Panc1 (cell line): Measurements from ENCODE around the gene CWC25. TPM values are rescaled to one million over a fixed set of nuclear protein-coding genes. Genes with fewer than 3 reads are reported as not detected.

ENCODE experiments used
- ATAC-seq: fragments of 200-7000 bp; cut with Tn5 transposase; 2 replicates; pipeline ENCODE4 v1.9.1; 2020; ENCODE audit warnings: mild to moderate bottlenecking, moderate library complexity
- BruUV-seq: library from RNA; stranded (reverse); fragments of 400-500 nt; replicated peaks from 2 replicates; lab custom pipeline; 2021; lab: Mats Ljungman, UMichigan
- CTCF ChIA-PET: fragments of 300-600 bp; sonication (Branson Sonifier 250); formaldehyde crosslinking; loops from one replicate; lab custom pipeline; 2022; ENCODE audit warnings: antibody characterized with exemption; lab: Charles Lee
- POLR2A ChIA-PET: fragments of 300-600 bp; sonication (Branson Sonifier 250); formaldehyde crosslinking; loops from one replicate; lab custom pipeline; 2022; ENCODE audit warnings: antibody characterized with exemption; lab: Charles Lee
- DNase-seq: peaks from one replicate; pipeline ENCODE4 v3.0.0-alpha.2; 2010; ENCODE audit warnings: low read depth, low spot score
- H3K27ac ChIP-seq: 2 replicates; pipeline ENCODE4 v1.5.1; 2011; ENCODE audit warnings: mild to moderate bottlenecking, low read length, inconsistent platforms
- H3K27me3 ChIP-seq: fragments of 200-500 bp; sonication (Bioruptor generic); 2 replicates; pipeline ENCODE4 v1.6.0; 2014; ENCODE audit warnings: low read length, inconsistent platforms; ENCODE audit not compliant: control insufficient read depth, insufficient read depth
- H3K36me3 ChIP-seq: fragments of 200-500 bp; sonication (Bioruptor generic); 2 replicates; pipeline ENCODE4 v1.5.1; 2014; ENCODE audit warnings: inconsistent platforms, mild to moderate bottlenecking, low read length, moderate library complexity; ENCODE audit not compliant: control insufficient read depth, insufficient read depth
- H3K4me1 ChIP-seq: 2 replicates; pipeline ENCODE4 v1.5.1; 2011; ENCODE audit warnings: inconsistent platforms, mild to moderate bottlenecking, low read length, moderate library complexity; ENCODE audit not compliant: control insufficient read depth, insufficient read depth
- H3K4me3 ChIP-seq, 2 experiments: 2 replicates each; pipeline ENCODE4 v1.5.1; 2011 to 2012; ENCODE audit warnings: low read depth in 2 of 2, low read length in 2 of 2, mild to moderate bottlenecking in 2 of 2, inconsistent platforms in 1 of 2, moderate library complexity in 1 of 2
- H3K9me3 ChIP-seq: fragments of 200-500 bp; sonication (Bioruptor generic); 2 replicates; pipeline ENCODE4 v1.5.1; 2014; ENCODE audit warnings: low read depth, mild to moderate bottlenecking, inconsistent platforms, low read length, moderate library complexity; ENCODE audit not compliant: control insufficient read depth, insufficient read depth
- CTCF ChIP-seq: fragments of 450-650 bp; IDR thresholded peaks from 2 replicates; pipeline ENCODE4 v1.5.1; 2017; ENCODE audit warnings: mild to moderate bottlenecking
- POLR2AphosphoS5 ChIP-seq: IDR thresholded peaks from 2 replicates; pipeline ENCODE4 v1.6.1; 2012; ENCODE audit warnings: mild to moderate bottlenecking, low read depth, low read length, moderate library complexity
- SIN3A ChIP-seq: IDR thresholded peaks from 2 replicates; pipeline ENCODE4 v1.6.1; 2012; ENCODE audit warnings: low read depth, mild to moderate bottlenecking, low read length, moderate library complexity, borderline replicate concordance; ENCODE audit not compliant: insufficient read depth
- TCF7L2 ChIP-seq: IDR thresholded peaks from 2 replicates; pipeline ENCODE4 v1.6.1; 2011; ENCODE audit warnings: mild to moderate bottlenecking, low read depth, low read length, inconsistent platforms
- in situ Hi-C: cut with HindIII; loops from 2 replicates; pipeline ENCODE4 v1.10.0; 2016; ENCODE audit warnings: low sequenced_read_pairs, low pct_unique_long_range_greater_than_20kb
- intact Hi-C: fragments of 100-400 bp; cut with micrococcal nuclease; formaldehyde crosslinking; loops from one replicate; pipeline ENCODE4 v1.10.0; 2022; ENCODE audit not compliant: unreplicated experiment
- total RNA-seq: library from RNA; stranded (reverse); gene quantifications from one replicate; pipeline ENCODE4 v1.2.1, GENCODE V29; 2021; ENCODE audit not compliant: unreplicated experiment
- TF ChIP-seq, protein P1 (sequence below), 2 experiments: IDR thresholded peaks; 2 replicates each; pipeline ENCODE4 v1.6.1; 2011 to 2012; ENCODE audit warnings: low read depth in 2 of 2, control low read depth in 1 of 2, low read length in 1 of 2, mild to moderate bottlenecking in 1 of 2, moderate library complexity in 1 of 2; ENCODE audit not compliant: insufficient read depth in 1 of 2

Gene CWC25
- total RNA-seq, 1 experiment from 2014 or later = 13.6 TPM

DNA sequence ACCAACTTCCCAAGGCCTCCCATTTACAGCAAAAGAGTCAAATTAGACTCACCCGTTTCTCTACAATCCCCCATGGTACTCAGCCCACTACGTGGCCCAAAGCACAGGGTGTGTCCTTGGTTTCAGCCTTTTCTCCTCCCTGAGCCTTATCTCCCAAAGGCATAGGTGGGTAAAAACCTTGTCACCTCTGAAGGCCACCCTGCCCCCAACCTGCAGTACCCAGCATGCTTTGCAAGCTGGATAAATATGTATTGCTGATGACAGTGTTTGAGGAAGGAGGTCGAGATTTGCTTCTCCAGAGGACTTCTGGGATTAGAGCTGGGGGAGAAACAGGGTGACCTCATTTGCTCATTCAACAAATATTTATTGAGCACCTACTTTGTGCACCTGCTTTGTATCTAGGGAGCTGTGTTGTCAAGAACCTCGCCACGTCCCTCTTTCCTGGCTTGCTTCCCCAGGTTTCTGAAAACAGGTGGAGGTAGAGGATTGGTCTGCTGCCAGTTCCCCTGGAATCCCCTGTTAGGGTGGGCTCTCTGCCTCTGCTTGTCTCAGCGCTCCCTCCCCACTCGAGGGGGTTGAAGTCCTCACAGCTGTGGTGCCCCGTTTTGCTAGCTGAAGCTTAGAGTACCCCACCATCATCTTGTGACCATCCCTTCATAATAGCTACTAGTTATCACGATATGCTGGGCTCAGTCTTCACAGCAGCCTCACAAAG is 47.7 kb upstream of the CWC25 start:
- TF ChIP-seq CTCF (no peak), TCF7L2 (no peak), SIN3A (no peak), POLR2AphosphoS5 (no peak)
- TF ChIP-seq, protein P1, sequence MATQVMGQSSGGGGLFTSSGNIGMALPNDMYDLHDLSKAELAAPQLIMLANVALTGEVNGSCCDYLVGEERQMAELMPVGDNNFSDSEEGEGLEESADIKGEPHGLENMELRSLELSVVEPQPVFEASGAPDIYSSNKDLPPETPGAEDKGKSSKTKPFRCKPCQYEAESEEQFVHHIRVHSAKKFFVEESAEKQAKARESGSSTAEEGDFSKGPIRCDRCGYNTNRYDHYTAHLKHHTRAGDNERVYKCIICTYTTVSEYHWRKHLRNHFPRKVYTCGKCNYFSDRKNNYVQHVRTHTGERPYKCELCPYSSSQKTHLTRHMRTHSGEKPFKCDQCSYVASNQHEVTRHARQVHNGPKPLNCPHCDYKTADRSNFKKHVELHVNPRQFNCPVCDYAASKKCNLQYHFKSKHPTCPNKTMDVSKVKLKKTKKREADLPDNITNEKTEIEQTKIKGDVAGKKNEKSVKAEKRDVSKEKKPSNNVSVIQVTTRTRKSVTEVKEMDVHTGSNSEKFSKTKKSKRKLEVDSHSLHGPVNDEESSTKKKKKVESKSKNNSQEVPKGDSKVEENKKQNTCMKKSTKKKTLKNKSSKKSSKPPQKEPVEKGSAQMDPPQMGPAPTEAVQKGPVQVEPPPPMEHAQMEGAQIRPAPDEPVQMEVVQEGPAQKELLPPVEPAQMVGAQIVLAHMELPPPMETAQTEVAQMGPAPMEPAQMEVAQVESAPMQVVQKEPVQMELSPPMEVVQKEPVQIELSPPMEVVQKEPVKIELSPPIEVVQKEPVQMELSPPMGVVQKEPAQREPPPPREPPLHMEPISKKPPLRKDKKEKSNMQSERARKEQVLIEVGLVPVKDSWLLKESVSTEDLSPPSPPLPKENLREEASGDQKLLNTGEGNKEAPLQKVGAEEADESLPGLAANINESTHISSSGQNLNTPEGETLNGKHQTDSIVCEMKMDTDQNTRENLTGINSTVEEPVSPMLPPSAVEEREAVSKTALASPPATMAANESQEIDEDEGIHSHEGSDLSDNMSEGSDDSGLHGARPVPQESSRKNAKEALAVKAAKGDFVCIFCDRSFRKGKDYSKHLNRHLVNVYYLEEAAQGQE (IDR thresholded peaks at IDR 0.05; ENCODE audit: insufficient read depth in 1 of 2, low read depth in 2 of 2, low read length in 1 of 2) = no peak
- no peak for ATAC-seq
- Histone ChIP-seq H3K27me3 (no peaks in the 10 kb centered on the region), H3K9me3 (no peaks in the 10 kb centered on the region), H3K4me3 (no peak overlapping the region), H3K4me1 (peaks cover 54% of the 10 kb centered on the region), H3K36me3 (no peaks in the 10 kb centered on the region; the same call in 1 of the 2 replicates), H3K27ac (peak overlapping the region; percentile 88; the same call in 1 of the 2 replicates)
- CTCF ChIA-PET = no interaction called here
- in situ Hi-C loops (no loop called here), intact Hi-C loops (no loop called here)
- POLR2A ChIA-PET = no interaction called here
- BruUV-seq = no TSS peak
- DNase-seq = no peak

DNA sequence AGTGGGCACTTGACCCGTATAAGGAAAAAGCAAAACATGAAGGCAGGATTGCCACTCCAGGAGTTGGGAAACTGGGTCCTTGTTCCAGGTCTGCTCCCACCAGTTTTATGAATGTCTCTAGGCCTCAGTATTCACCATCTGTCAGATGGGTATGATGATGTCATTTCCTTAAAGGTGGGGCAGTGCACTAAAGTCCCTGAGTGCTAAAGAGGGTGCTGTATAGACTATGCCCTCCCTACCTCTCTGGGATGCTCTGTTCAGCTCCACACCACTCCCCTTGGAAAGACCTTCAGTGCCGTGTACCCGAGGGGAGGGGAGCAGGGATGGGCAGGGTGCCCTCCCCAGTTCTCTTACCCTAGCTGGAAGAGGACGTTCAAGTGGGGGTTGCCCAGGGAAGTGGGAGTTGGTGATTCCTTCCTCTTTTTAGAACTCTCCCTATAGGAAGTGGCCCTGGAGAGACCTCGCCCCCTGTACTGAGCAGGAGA is 46.9 kb upstream of the CWC25 start:
- no peaks in the 10 kb centered on the region for H3K9me3 ChIP-seq
- DNase-seq (no peak), ATAC-seq (no peak)
- TSS peak; percentile 69 for BruUV-seq
- ChIA-PET CTCF (no interaction called here), POLR2A (no interaction called here)
- in situ Hi-C loops (no loop called here), intact Hi-C loops (no loop called here)
- no peaks in the 10 kb centered on the region; the same call in 1 of the 2 replicates for H3K36me3 ChIP-seq
- TF ChIP-seq, protein P1 (IDR thresholded peaks at IDR 0.05; ENCODE audit: insufficient read depth in 1 of 2, low read depth in 2 of 2, low read length in 1 of 2) = no peak
- TF ChIP-seq POLR2AphosphoS5 (no peak), CTCF (no peak), TCF7L2 (no peak), SIN3A (no peak)
- peak overlapping the region; percentile 87 to 94 for H3K4me3 ChIP-seq
- H3K27me3 ChIP-seq = no peaks in the 10 kb centered on the region
- H3K27ac ChIP-seq = peak overlapping the region; percentile 88
- peaks cover 46% of the 10 kb centered on the region for H3K4me1 ChIP-seq
